ENCODE results near the gene KIAA0513.

GRCh38 chr16:85046472-85046916 lies 18.9 kb downstream of the KIAA0513 start:
- no peak for TF ChIP-seq CTCF (IDR thresholded peaks at IDR 0.05 in 4 of 5, conservative IDR thresholded peaks at IDR 0.05 in 1 of 5)
- TF ChIP-seq POLR2A (IDR thresholded peaks at IDR 0.05), result no peak

Data from gastrocnemius medialis (tissue), 4 donors.